ENCODE data around the gene NXNL1. TPM values are rescaled to one million over a fixed set of nuclear protein-coding genes. Genes with fewer than 3 reads are reported as not detected.

NXNL1 gene
- total RNA-seq, 1 donor from 2014 or later: not detected

DNA sequence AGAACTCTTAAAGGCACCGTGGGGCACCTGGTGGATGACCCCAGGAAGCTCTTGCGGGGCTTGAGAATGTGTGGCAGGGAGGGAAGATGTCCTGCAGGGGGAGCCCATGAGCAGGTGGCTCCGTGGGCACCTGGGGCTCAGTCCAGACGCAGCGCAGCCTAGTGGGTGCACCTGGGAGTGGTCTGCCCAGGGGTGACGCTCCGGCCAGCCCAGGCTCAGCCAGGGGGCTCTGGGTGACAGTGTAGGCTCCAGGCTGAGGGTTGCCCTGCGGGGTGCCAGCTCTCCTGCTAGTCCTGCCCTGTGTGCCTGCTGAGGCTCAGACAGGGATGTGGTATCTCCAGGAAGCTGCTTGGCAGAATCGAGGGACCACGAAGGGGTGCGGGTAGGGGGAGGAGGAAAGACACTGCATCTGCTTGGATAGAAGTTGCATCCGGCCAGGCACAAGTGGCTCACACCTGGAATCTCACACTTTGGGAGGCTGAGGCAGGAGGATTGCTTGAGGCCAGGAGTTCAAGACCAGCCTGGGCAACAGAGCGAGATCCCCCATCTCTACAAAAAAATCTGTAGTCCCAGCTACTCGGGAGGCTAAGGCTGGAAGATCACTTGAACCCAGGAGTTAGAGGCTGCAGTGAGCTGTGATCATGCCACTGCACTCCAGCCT lies 35.7 kb upstream of the NXNL1 start:
- FAIRE-seq (no peak), DNase-seq (ENCODE audit: low read depth) (peak; percentile 63)
- peaks cover 2% of the 10 kb centered on the region for H3K36me3 ChIP-seq (ENCODE audit: control insufficient read depth, insufficient read depth, low read length)
- TF ChIP-seq, protein P1, sequence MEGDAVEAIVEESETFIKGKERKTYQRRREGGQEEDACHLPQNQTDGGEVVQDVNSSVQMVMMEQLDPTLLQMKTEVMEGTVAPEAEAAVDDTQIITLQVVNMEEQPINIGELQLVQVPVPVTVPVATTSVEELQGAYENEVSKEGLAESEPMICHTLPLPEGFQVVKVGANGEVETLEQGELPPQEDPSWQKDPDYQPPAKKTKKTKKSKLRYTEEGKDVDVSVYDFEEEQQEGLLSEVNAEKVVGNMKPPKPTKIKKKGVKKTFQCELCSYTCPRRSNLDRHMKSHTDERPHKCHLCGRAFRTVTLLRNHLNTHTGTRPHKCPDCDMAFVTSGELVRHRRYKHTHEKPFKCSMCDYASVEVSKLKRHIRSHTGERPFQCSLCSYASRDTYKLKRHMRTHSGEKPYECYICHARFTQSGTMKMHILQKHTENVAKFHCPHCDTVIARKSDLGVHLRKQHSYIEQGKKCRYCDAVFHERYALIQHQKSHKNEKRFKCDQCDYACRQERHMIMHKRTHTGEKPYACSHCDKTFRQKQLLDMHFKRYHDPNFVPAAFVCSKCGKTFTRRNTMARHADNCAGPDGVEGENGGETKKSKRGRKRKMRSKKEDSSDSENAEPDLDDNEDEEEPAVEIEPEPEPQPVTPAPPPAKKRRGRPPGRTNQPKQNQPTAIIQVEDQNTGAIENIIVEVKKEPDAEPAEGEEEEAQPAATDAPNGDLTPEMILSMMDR (IDR thresholded peaks at IDR 0.05; ENCODE audit: insufficient read depth, low read length, severe bottlenecking): peak; percentile 97
- H3K27me3 ChIP-seq (ENCODE audit: control insufficient read depth, insufficient read depth, low read length): no peaks in the 10 kb centered on the region
- H3K4me3 ChIP-seq (ENCODE audit: low read depth, low read length): no peak overlapping the region

DNA sequence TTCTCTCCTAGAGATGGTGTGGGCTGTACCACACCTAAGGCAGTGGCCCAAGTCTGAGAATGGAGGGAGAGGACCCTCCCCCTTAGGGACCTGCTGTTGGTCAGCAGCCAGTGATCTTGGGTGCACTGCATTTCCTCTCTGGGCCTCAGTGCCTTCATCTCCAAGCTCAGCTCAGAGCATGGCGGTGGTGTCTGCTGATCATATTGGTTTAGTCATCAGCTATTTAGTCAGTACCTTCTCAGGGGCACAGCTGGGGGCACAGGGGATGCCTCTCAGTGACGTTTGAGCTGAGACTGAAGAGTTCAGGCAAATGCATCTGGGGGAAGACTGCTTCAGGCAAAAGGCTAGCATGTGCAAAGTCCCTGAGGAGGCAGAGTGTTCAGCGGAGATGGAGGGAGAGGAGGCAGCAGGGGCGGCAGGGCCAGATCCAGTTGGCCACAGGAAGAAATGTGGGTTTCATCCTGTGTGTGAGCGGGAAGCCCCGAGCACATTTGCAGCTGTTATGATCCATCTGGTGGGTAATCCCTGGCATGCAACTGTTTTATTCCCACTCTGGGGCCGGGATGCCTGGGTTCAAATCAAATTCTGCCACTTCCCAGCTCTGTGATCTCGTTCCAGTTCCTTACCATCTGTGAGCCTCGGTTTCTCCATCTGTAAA lies 35.0 kb upstream of the NXNL1 start:
- no peaks in the 10 kb centered on the region for H3K27me3 ChIP-seq (ENCODE audit: control insufficient read depth, insufficient read depth, low read length)
- peaks cover 2% of the 10 kb centered on the region for H3K36me3 ChIP-seq (ENCODE audit: control insufficient read depth, insufficient read depth, low read length)
- FAIRE-seq (no peak), DNase-seq (ENCODE audit: low read depth) (no peak)
- TF ChIP-seq, protein P1 (IDR thresholded peaks at IDR 0.05; ENCODE audit: insufficient read depth, low read length, severe bottlenecking): no peak
- no peak overlapping the region for H3K4me3 ChIP-seq (ENCODE audit: low read depth, low read length)

DNA sequence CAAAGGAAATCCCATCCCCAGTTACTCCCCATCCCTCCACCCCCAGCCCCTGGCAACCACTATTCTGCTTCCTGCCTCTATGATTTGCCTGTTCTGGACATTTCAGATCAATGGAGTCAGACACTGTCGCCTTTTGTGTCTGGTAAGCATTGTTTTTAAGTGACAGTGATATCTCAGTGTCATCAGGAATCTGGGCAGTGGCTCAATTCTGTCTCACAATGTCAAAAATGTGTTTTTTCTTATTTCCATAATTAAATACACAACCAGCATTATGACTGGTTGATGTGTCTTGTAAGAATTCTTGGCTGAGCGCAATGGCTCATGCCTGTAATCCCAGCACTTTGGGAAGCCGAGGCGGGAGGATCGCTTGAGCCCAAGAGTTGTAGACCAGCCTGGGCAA lies 30.6 kb upstream of the NXNL1 start:
- no peaks in the 10 kb centered on the region for H3K36me3 ChIP-seq (ENCODE audit: control insufficient read depth, insufficient read depth, low read length)
- TF ChIP-seq, protein P1 (IDR thresholded peaks at IDR 0.05; ENCODE audit: insufficient read depth, low read length, severe bottlenecking): no peak
- H3K27me3 ChIP-seq (ENCODE audit: control insufficient read depth, insufficient read depth, low read length): no peaks in the 10 kb centered on the region
- FAIRE-seq (no peak), DNase-seq (ENCODE audit: low read depth) (no peak)
- no peak overlapping the region for H3K4me3 ChIP-seq (ENCODE audit: low read depth, low read length)

DNA sequence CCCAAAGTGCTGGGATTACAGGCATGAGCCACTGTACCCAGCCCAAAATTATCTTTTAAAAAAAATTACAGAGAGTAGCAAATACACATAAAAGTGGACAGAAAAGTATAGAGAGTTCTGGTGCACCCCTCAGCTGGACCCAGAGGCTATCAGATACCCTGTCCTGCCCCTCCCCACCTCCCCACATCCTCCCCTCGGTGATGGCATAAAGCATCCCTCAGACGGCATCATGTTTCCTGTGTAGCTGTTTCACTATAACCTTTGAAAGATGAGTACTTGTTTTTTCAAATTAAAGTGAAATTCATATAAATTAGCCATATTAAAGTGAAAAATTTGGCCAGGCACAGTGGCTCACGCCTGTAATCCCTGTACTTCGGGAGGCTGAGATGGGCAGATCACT lies 29.7 kb upstream of the NXNL1 start:
- DNase-seq (ENCODE audit: low read depth): no peak
- TF ChIP-seq, protein P1 (IDR thresholded peaks at IDR 0.05; ENCODE audit: insufficient read depth, low read length, severe bottlenecking): no peak
- no peak overlapping the region for H3K4me3 ChIP-seq (ENCODE audit: low read depth, low read length)
- no peak for FAIRE-seq
- no peaks in the 10 kb centered on the region for H3K27me3 ChIP-seq (ENCODE audit: control insufficient read depth, insufficient read depth, low read length)
- H3K36me3 ChIP-seq (ENCODE audit: control insufficient read depth, insufficient read depth, low read length): no peaks in the 10 kb centered on the region

DNA sequence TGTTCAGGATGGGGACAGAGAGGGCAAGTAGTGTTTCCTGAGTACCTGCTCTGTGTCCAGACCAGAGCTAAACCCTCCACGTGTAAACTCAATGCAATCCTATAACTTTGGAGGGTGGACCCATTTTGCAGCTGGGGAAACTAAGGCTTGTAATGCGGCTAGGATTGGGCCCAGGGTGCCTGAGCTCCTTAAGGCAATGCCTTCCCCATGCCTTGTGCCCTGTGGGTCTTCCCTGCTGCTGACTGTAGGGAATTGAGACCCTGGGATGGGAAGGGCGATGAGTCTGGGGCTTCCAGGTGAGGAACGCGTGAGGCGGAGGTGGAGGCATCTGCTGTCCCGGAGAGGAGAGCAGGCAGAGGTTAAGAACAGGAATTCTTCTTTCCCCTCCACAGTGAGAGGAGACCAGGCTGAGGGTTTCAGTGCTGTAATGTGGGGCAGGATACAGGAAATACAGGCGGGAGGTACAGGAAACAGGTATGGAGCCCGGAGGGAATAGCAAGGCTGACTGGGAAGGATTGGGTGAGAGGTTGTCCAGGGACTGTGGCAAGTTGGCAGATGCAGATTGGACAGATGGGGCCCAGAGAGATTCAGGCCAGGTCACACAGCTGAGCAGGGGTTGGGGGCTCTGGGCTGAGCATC lies 28.8 kb upstream of the NXNL1 start:
- no peak for FAIRE-seq
- TF ChIP-seq, protein P1 (IDR thresholded peaks at IDR 0.05; ENCODE audit: insufficient read depth, low read length, severe bottlenecking): no peak
- H3K4me3 ChIP-seq (ENCODE audit: low read depth, low read length): no peak overlapping the region
- no peaks in the 10 kb centered on the region for H3K27me3 ChIP-seq (ENCODE audit: control insufficient read depth, insufficient read depth, low read length)
- no peaks in the 10 kb centered on the region for H3K36me3 ChIP-seq (ENCODE audit: control insufficient read depth, insufficient read depth, low read length)
- no peak for DNase-seq (ENCODE audit: low read depth)

Measured in bronchial epithelial cell (primary cell).